GM19467 (cell line): ENCODE measurements around the gene DEGS1.

Experiments used
- ATAC-seq: cut with Tn5 transposase; IDR thresholded peaks from one replicate; pipeline ENCODE4 v1.9.1; 2021; ENCODE audit warnings: mild to moderate bottlenecking, moderate library complexity; ENCODE audit not compliant: unreplicated experiment

The DEGS1 gene

GRCh38 chr1:224212618-224213061 is 29.6 kb downstream of the DEGS1 start:
- ATAC-seq = no peak

- no peak for ATAC-seq
Observed at GRCh38 chr1:224213438-224214119, 30.5 kb downstream of the DEGS1 start.

- ATAC-seq = no peak
Observed at GRCh38 chr1:224216382-224216781, 33.3 kb downstream of the DEGS1 start.

- no peak for ATAC-seq
Observed at GRCh38 chr1:224217655-224218623, 34.9 kb downstream of the DEGS1 start.

- no peak for ATAC-seq
Observed at GRCh38 chr1:224219011-224219611, 36.1 kb downstream of the DEGS1 start.

- no peak for ATAC-seq
Observed at GRCh38 chr1:224219612-224220059, 36.6 kb downstream of the DEGS1 start.

- ATAC-seq = no peak
Observed at GRCh38 chr1:224223819-224224714, 41.0 kb downstream of the DEGS1 start.

GRCh38 chr1:224226849-224227502 is 43.9 kb downstream of the DEGS1 start:
- ATAC-seq = no peak

- no peak for ATAC-seq
Observed at GRCh38 chr1:224234017-224234416, 51.0 kb downstream of the DEGS1 start.

GRCh38 chr1:224235813-224236493 is 52.9 kb downstream of the DEGS1 start:
- ATAC-seq = no peak

- ATAC-seq = no peak
Observed at GRCh38 chr1:224237119-224237881, 54.3 kb downstream of the DEGS1 start.

- no peak for ATAC-seq
Observed at GRCh38 chr1:224238212-224238611, 55.2 kb downstream of the DEGS1 start.

- ATAC-seq = no peak
Observed at GRCh38 chr1:224238756-224239155, 55.7 kb downstream of the DEGS1 start.
